Measurements from ENCODE around the gene ELFN1.
"Not testable (repeated sequence)": the region's sequence is repeated elsewhere in the genome, so short reads cannot be mapped to it uniquely, and the experiment has no call there.

ELFN1 gene

GRCh38 chr7:1713502-1714484, 43.7 kb downstream of the ELFN1 start:
- peak; percentile 58 for DNase-seq

GRCh38 chr7:1714583-1715330, 44.7 kb downstream of the ELFN1 start:
- no peak for DNase-seq

GRCh38 chr7:1715331-1715625, 45.2 kb downstream of the ELFN1 start:
- DNase-seq: no peak

- DNase-seq: no peak
These were observed 45.6 kb downstream of the ELFN1 start for GRCh38 chr7:1715671-1716074.

GRCh38 chr7:1716263-1717094, 46.4 kb downstream of the ELFN1 start:
- DNase-seq: no peak

GRCh38 chr7:1717095-1717483, 47.0 kb downstream of the ELFN1 start:
- no peak for DNase-seq

- DNase-seq: no peak
These were observed 48.0 kb downstream of the ELFN1 start for GRCh38 chr7:1717903-1718676.

- DNase-seq: not testable (repeated sequence)
These were observed 48.8 kb downstream of the ELFN1 start for GRCh38 chr7:1718850-1719249.

GRCh38 chr7:1719256-1719655, 49.2 kb downstream of the ELFN1 start:
- not testable (repeated sequence) for DNase-seq

- DNase-seq: no peak
These were observed 49.8 kb downstream of the ELFN1 start for GRCh38 chr7:1719913-1720312.

- DNase-seq: peak; percentile 66
These were observed 50.2 kb downstream of the ELFN1 start for GRCh38 chr7:1720326-1720725.

GRCh38 chr7:1721047-1721690, 51.1 kb downstream of the ELFN1 start:
- no peak for DNase-seq

- no peak for DNase-seq
These were observed 53.2 kb downstream of the ELFN1 start for GRCh38 chr7:1723254-1723653.

- DNase-seq: no peak
These were observed 54.2 kb downstream of the ELFN1 start for GRCh38 chr7:1724118-1724910.

- peak; percentile 96 for DNase-seq
These were observed 55.2 kb downstream of the ELFN1 start for GRCh38 chr7:1725199-1725690.

- DNase-seq: no peak
These were observed 55.9 kb downstream of the ELFN1 start for GRCh38 chr7:1725766-1726630.

GRCh38 chr7:1727079-1727478, 57.0 kb downstream of the ELFN1 start:
- DNase-seq: no peak

GRCh38 chr7:1727812-1728570, 57.9 kb downstream of the ELFN1 start:
- DNase-seq: peak; percentile 36

- DNase-seq: no peak
These were observed 59.1 kb downstream of the ELFN1 start for GRCh38 chr7:1729183-1729582.
